HepG2 (cell line): ENCODE measurements around the gene CSTPP1. TPM values are rescaled to one million over a fixed set of nuclear protein-coding genes. Genes with fewer than 3 reads are reported as not detected.

ENCODE experiments used
- ATAC-seq: fragments of 200-7000 bp; cut with Tn5 transposase; 3 replicates; pipeline ENCODE4 v1.9.1; 2020; ENCODE audit warnings: mild to moderate bottlenecking, moderate library complexity
- BruUV-seq: library from RNA; stranded (reverse); fragments of 400-500 nt; replicated peaks from 2 replicates; lab custom pipeline; 2021; lab: Mats Ljungman, UMichigan
- CTCF ChIA-PET: fragments of 300-600 bp; formaldehyde crosslinking; extraction: SDS; loops from one replicate; lab custom pipeline; 2021; ENCODE audit warnings: low total read pairs, inconsistent platforms, low intra/inter-chr PET ratio; lab: Yijun Ruan, JAX
- POLR2A ChIA-PET: fragments of 350-600 bp; sonication (Branson Sonifier 250); formaldehyde crosslinking; loops from one replicate; lab custom pipeline; 2020; ENCODE audit warnings: antibody characterized with exemption, inconsistent platforms; lab: Yijun Ruan, JAX
- DNase-seq: peaks from one replicate; pipeline ENCODE4 v3.0.0-alpha.2; 2015; ENCODE audit warnings: low spot score
- FAIRE-seq: peaks from 3 replicates; lab custom pipeline; 2011; peaks lifted over from hg19 to GRCh38; lab: Jason Lieb, UNC
- H2AFZ ChIP-seq: one replicate; pipeline ENCODE4 v1.6.1; 2011; ENCODE audit warnings: low read length, inconsistent platforms
- H3K27ac ChIP-seq: fragments of 300-600 bp; 3 replicates; pipeline ENCODE4 v1.8.0; 2011; ENCODE audit warnings: mixed run types, mild to moderate bottlenecking, mixed read lengths, low read length, inconsistent platforms; ENCODE audit not compliant: insufficient read depth; ENCODE audit errors: extremely low read length
- H3K27me3 ChIP-seq, 2 experiments: fragments of 200-600 bp in 1 of 2; 2 replicates in 1 of 2; 3 replicates in 1 of 2; pipeline versions ENCODE4 v1.6.0 to v1.8.0; 2011; ENCODE audit warnings: low read length in 2 of 2, mild to moderate bottlenecking in 2 of 2, moderate library complexity in 2 of 2, inconsistent platforms in 1 of 2; ENCODE audit not compliant: insufficient read depth in 2 of 2, control insufficient read depth in 1 of 2
- H3K36me3 ChIP-seq, 2 experiments: fragments of 200-600 bp in 1 of 2; replicated peaks in 1 of 2; 2 replicates in 1 of 2; 3 replicates in 1 of 2; pipeline versions ENCODE4 v1.5.1 to v1.8.0; 2011; ENCODE audit warnings: low read length in 2 of 2, inconsistent platforms in 1 of 2; ENCODE audit not compliant: insufficient read depth in 2 of 2, control insufficient read depth in 1 of 2
- H3K4me1 ChIP-seq: 2 replicates; pipeline ENCODE4 v1.5.1; 2012; ENCODE audit warnings: low read length, inconsistent platforms; ENCODE audit not compliant: insufficient read depth
- H3K4me2 ChIP-seq: 2 replicates; pipeline ENCODE4 v1.6.0; 2011; ENCODE audit warnings: low read depth, low read length, inconsistent platforms
- H3K4me3 ChIP-seq, 3 experiments: fragments of 200-600 bp in 1 of 3; sonication (generic), shearing (Covaris generic) in 1 of 3; replicated peaks in 1 of 3; 2 replicates each; pipeline ENCODE4 v1.5.1; 2011 to 2016; ENCODE audit warnings: low read length in 3 of 3, inconsistent platforms in 2 of 3, low read depth in 2 of 3, mild to moderate bottlenecking in 2 of 3, control low read depth in 1 of 3, mixed read lengths in 1 of 3; ENCODE audit not compliant: insufficient read depth in 1 of 3
- H3K79me2 ChIP-seq: one replicate; pipeline ENCODE4 v1.6.1; 2011; ENCODE audit warnings: low read length, inconsistent platforms; ENCODE audit not compliant: insufficient read depth
- H3K9ac ChIP-seq: 2 replicates; pipeline ENCODE4 v1.6.0; 2011; ENCODE audit warnings: mild to moderate bottlenecking, low read depth, low read length, inconsistent platforms; ENCODE audit not compliant: insufficient read depth
- H3K9me3 ChIP-seq: 2 replicates; pipeline ENCODE4 v1.5.1; 2012; ENCODE audit warnings: mild to moderate bottlenecking, low read length
- H4K20me1 ChIP-seq: 2 replicates; pipeline ENCODE4 v1.6.0; 2011; ENCODE audit warnings: inconsistent platforms, mild to moderate bottlenecking, low read length, moderate library complexity; ENCODE audit not compliant: insufficient read depth
- HNRNPL ChIP-seq: fragments of 200-400 bp; formaldehyde crosslinking; IDR thresholded peaks from 2 replicates; pipeline ENCODE4 v1.6.1; 2017; ENCODE audit warnings: mild to moderate bottlenecking, low read depth, low read length
- LCORL ChIP-seq, 2 experiments: fragments of 450-650 bp in 1 of 2; sonication (generic) in 1 of 2; formaldehyde crosslinking in 1 of 2; IDR thresholded peaks; 2 replicates each; pipeline versions ENCODE4 v1.5.0 to v1.6.1; 2017 to 2020; ENCODE audit warnings: antibody characterized with exemption in 1 of 2, missing genetic modification reagents in 1 of 2
- NR2C2 ChIP-seq: sonication (generic); formaldehyde crosslinking; IDR thresholded peaks from 2 replicates; pipeline ENCODE4 v1.4.0; 2020; ENCODE audit warnings: missing genetic modification reagents, mild to moderate bottlenecking, moderate library complexity, borderline replicate concordance
- SNRNP70 ChIP-seq: fragments of 200-400 bp; formaldehyde crosslinking; IDR thresholded peaks from 2 replicates; pipeline ENCODE4 v1.6.1; 2017; ENCODE audit warnings: mild to moderate bottlenecking, low read depth, low read length, moderate library complexity
- SOX6 ChIP-seq, 2 experiments: fragments of 450-650 bp in 1 of 2; sonication (generic) in 1 of 2; formaldehyde crosslinking in 1 of 2; IDR thresholded peaks; 2 replicates each; pipeline versions ENCODE4 v1.4.0 to v1.6.1; 2017 to 2020; ENCODE audit warnings: antibody characterized with exemption in 1 of 2, mild to moderate bottlenecking in 1 of 2, missing genetic modification reagents in 1 of 2
- SSRP1 ChIP-seq: IDR thresholded peaks from 2 replicates; pipeline ENCODE4 v1.6.1; 2016; ENCODE audit warnings: control low read depth
- ZNF101 ChIP-seq: sonication (generic); formaldehyde crosslinking; IDR thresholded peaks from 2 replicates; pipeline ENCODE4 v1.4.0; 2020; ENCODE audit warnings: mild to moderate bottlenecking, low read depth, missing genetic modification reagents, borderline replicate concordance
- ZNF468 ChIP-seq: sonication (generic); formaldehyde crosslinking; IDR thresholded peaks from 2 replicates; pipeline ENCODE4 v1.8.0; 2022; ENCODE audit warnings: mild to moderate bottlenecking, moderate library complexity, missing genetic modification reagents
- ZNF788 ChIP-seq: sonication (generic); formaldehyde crosslinking; IDR thresholded peaks from 2 replicates; pipeline ENCODE4 v1.5.0; 2020; ENCODE audit warnings: mild to moderate bottlenecking, missing genetic modification reagents, borderline replicate concordance
- WGBS: methylation state at CpG from one replicate; pipeline ENCODE4 v1.1.6; 2017; ENCODE audit warnings: low lambda C conversion rate; 5-methylcytosine and 5-hydroxymethylcytosine counted together
- in situ Hi-C: cut with HindIII; loops from 2 replicates; pipeline ENCODE4 v1.10.0; 2017; ENCODE audit warnings: low pct_unique_long_range_greater_than_20kb; ENCODE audit not compliant: extremely low pct_ligation_motif_present
- intact Hi-C: fragments of 100-400 bp; cut with micrococcal nuclease; formaldehyde crosslinking; loops from one replicate; pipeline ENCODE4 v1.10.0; 2022; ENCODE audit not compliant: unreplicated experiment
- polyA plus RNA-seq, 8 experiments: library from polyadenylated mRNA; depleted of rRNA in 3 of 8; stranded (reverse) in 7 of 8; unstranded in 1 of 8; fragments of >200 nt; fragmentation: Illumina TruSeq in 4 of 8; extraction: Trizol in 4 of 8; gene quantifications; 2 replicates each; pipeline versions ENCODE4 v1.2.1 to v1.2.3, GENCODE V29; 2011 to 2016; ENCODE audit warnings: low read depth in 4 of 8, missing spikeins in 1 of 8, mixed read lengths in 1 of 8; ENCODE audit not compliant: insufficient read depth in 1 of 8
- total RNA-seq, 5 experiments: library from RNA; depleted of rRNA; stranded (reverse); fragments of >200 nt; fragmentation: Illumina TruSeq; extraction: Trizol; gene quantifications; 2 replicates each; pipeline ENCODE4 v1.2.3, GENCODE V29; 2016; ENCODE audit warnings: low read depth in 1 of 5
- TF ChIP-seq, protein P1 (sequence below): sonication (generic); formaldehyde crosslinking; IDR thresholded peaks from 2 replicates; pipeline ENCODE4 v1.4.0; 2020; ENCODE audit warnings: missing genetic modification reagents
- TF ChIP-seq, protein P2 (sequence below): sonication (generic); formaldehyde crosslinking; IDR thresholded peaks from 2 replicates; pipeline ENCODE4 v1.8.0; 2022; ENCODE audit warnings: missing genetic modification reagents, mild to moderate bottlenecking, moderate library complexity, borderline replicate concordance
- TF ChIP-seq, protein P3 (sequence below): sonication (generic); formaldehyde crosslinking; IDR thresholded peaks from 2 replicates; pipeline ENCODE4 v1.5.1; 2020; ENCODE audit warnings: mild to moderate bottlenecking, missing genetic modification reagents, moderate library complexity

CSTPP1 gene
- total and polyA plus RNA-seq, 2 of the 13 experiments (the other 11 are each of a cell fraction or from before 2014, with no cell fraction given), result 12.3 to 14.6 TPM

DNA sequence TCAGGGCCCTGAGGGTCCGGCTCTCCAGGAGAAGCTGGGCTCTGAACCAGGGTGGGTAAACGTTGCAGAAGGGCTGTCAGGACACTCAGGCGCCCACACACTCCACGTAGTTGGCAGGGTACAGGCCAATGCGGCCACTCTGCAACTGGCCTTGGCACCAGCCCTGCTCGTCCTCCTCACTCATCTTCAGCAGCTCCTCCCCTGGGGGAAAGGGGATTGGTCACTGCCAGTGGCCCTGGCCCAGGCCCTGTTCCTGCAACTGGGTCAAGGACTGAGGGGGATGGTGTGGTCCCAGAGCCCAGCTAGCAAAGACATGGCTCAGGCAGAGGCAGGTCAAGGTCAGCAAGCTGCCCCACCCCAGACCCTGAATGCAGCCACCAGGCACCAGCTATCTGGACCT, 241.3 kb downstream of the CSTPP1 start (continued):
- TF ChIP-seq, protein P1, sequence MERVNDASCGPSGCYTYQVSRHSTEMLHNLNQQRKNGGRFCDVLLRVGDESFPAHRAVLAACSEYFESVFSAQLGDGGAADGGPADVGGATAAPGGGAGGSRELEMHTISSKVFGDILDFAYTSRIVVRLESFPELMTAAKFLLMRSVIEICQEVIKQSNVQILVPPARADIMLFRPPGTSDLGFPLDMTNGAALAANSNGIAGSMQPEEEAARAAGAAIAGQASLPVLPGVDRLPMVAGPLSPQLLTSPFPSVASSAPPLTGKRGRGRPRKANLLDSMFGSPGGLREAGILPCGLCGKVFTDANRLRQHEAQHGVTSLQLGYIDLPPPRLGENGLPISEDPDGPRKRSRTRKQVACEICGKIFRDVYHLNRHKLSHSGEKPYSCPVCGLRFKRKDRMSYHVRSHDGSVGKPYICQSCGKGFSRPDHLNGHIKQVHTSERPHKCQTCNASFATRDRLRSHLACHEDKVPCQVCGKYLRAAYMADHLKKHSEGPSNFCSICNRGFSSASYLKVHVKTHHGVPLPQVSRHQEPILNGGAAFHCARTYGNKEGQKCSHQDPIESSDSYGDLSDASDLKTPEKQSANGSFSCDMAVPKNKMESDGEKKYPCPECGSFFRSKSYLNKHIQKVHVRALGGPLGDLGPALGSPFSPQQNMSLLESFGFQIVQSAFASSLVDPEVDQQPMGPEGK, result peak; percentile 55; the same call in 1 of the 2 replicates
- TF ChIP-seq, protein P2, sequence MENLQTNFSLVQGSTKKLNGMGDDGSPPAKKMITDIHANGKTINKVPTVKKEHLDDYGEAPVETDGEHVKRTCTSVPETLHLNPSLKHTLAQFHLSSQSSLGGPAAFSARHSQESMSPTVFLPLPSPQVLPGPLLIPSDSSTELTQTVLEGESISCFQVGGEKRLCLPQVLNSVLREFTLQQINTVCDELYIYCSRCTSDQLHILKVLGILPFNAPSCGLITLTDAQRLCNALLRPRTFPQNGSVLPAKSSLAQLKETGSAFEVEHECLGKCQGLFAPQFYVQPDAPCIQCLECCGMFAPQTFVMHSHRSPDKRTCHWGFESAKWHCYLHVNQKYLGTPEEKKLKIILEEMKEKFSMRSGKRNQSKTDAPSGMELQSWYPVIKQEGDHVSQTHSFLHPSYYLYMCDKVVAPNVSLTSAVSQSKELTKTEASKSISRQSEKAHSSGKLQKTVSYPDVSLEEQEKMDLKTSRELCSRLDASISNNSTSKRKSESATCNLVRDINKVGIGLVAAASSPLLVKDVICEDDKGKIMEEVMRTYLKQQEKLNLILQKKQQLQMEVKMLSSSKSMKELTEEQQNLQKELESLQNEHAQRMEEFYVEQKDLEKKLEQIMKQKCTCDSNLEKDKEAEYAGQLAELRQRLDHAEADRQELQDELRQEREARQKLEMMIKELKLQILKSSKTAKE (CRISPR knock-in tag), result peak; percentile 84

DNA sequence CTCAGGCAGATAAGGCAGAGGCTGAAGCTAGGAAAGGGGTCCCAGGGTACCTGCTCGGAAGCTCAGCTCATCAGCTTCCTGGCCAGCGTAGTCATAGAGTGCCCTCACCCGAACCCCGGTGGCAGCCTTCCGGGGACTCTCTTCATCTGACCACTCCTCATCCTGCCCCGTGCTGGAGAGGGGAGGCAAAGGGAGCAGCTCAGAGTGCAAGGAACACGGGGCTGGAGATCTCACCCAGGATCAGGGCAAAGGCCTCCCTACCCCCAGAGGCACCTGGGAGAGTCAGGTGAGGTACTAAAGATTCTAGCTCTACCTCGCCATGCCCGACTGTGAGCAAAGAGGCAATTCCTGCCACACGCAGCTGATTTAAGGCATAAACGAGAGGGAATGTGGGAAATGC, 241.8 kb downstream of the CSTPP1 start:
- POLR2A ChIA-PET, result interaction anchor here (0.6 to 4.7 kb wide), 13 partner anchors 10 to 92 kb away, joined by 3 to 81 read pairs (median 5); partner anchors contain the start of genes ACP2, DDB2, MADD and NR1H3
- no TSS peak for BruUV-seq
- peaks cover 58% of the 10 kb centered on the region for H3K4me1 ChIP-seq
- WGBS, result 67% methylated on average over 8 of the region's 11 CpGs
- H3K4me3 ChIP-seq, result 0 out of 6 replicates have a peak overlapping the region, but pooled peaks of 1 of the 3 experiments have one; percentile 16
- no peaks in the 10 kb centered on the region for H3K9me3 ChIP-seq
- CTCF ChIA-PET, result interaction anchor here (1.6 to 3.9 kb wide), 2 partner anchors 81 to 177 kb away, joined by 13 to 27 read pairs; partner anchors contain the start of gene NR1H3
- no peaks in the 10 kb centered on the region; a peak in 1 of 5 replicates for H3K27me3 ChIP-seq
- peaks cover 22 to 45% of the 10 kb centered on the region in 2 experiments for H3K36me3 ChIP-seq
- peaks cover 41% of the 10 kb centered on the region for H3K79me2 ChIP-seq
- H3K9ac ChIP-seq, result peak overlapping the region; percentile 27
- peak overlapping the region; percentile 84 for H3K27ac ChIP-seq
- no peak overlapping the region for H2AFZ ChIP-seq
- FAIRE-seq (no peak), ATAC-seq (no peak; the same call in 1 of the 3 replicates), DNase-seq (no peak)
- in situ Hi-C loops (loop anchor here (5.0 kb wide), 2 partner anchors 69 to 174 kb away; partner anchors contain the start of genes ACP2 and MYBPC3), intact Hi-C loops (no loop called here)
- 0 out of 2 replicates have a peak, but pooled peaks cover 3% of the 10 kb centered on the region for H4K20me1 ChIP-seq
- peak overlapping the region; percentile 89 for H3K4me2 ChIP-seq
- TF ChIP-seq ZNF101 (CRISPR knock-in tag) (no peak), HNRNPL (0 out of 2 replicates have a peak, but pooled peaks have one; percentile 8), LCORL (IDR thresholded peaks at IDR 0.05) (no peak), LCORL (CRISPR knock-in tag; IDR thresholded peaks at IDR 0.05) (0 out of 2 replicates have a peak, but pooled peaks have one; percentile 1), ZNF788 (CRISPR knock-in tag) (no peak), ZNF468 (CRISPR knock-in tag) (no peak), SSRP1 (CRISPR knock-in tag) (no peak), SNRNP70 (no peak), NR2C2 (peak; percentile 24), SOX6 (IDR thresholded peaks at IDR 0.05) (no peak), SOX6 (CRISPR knock-in tag; IDR thresholded peaks at IDR 0.05) (0 out of 2 replicates have a peak, but pooled peaks have one; percentile 4)
- TF ChIP-seq, protein P3, sequence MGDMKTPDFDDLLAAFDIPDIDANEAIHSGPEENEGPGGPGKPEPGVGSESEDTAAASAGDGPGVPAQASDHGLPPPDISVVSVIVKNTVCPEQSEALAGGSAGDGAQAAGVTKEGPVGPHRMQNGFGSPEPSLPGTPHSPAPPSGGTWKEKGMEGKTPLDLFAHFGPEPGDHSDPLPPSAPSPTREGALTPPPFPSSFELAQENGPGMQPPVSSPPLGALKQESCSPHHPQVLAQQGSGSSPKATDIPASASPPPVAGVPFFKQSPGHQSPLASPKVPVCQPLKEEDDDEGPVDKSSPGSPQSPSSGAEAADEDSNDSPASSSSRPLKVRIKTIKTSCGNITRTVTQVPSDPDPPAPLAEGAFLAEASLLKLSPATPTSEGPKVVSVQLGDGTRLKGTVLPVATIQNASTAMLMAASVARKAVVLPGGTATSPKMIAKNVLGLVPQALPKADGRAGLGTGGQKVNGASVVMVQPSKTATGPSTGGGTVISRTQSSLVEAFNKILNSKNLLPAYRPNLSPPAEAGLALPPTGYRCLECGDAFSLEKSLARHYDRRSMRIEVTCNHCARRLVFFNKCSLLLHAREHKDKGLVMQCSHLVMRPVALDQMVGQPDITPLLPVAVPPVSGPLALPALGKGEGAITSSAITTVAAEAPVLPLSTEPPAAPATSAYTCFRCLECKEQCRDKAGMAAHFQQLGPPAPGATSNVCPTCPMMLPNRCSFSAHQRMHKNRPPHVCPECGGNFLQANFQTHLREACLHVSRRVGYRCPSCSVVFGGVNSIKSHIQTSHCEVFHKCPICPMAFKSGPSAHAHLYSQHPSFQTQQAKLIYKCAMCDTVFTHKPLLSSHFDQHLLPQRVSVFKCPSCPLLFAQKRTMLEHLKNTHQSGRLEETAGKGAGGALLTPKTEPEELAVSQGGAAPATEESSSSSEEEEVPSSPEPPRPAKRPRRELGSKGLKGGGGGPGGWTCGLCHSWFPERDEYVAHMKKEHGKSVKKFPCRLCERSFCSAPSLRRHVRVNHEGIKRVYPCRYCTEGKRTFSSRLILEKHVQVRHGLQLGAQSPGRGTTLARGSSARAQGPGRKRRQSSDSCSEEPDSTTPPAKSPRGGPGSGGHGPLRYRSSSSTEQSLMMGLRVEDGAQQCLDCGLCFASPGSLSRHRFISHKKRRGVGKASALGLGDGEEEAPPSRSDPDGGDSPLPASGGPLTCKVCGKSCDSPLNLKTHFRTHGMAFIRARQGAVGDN (CRISPR knock-in tag), result 0 out of 2 replicates have a peak, but pooled peaks have one; percentile 1
